Hematopoietic multipotent progenitor cell treated with erythropoietin and hydrocortisone succinate and interleukin-3 and kit ligand, for 17 days (in vitro differentiated cells): ENCODE results near the gene PIK3CB.

Experiments
- DNase-seq: peaks from one replicate; pipeline ENCODE4 v3.0.0-alpha.2; 2015; ENCODE audit warnings: low spot score

The PIK3CB gene

DNA sequence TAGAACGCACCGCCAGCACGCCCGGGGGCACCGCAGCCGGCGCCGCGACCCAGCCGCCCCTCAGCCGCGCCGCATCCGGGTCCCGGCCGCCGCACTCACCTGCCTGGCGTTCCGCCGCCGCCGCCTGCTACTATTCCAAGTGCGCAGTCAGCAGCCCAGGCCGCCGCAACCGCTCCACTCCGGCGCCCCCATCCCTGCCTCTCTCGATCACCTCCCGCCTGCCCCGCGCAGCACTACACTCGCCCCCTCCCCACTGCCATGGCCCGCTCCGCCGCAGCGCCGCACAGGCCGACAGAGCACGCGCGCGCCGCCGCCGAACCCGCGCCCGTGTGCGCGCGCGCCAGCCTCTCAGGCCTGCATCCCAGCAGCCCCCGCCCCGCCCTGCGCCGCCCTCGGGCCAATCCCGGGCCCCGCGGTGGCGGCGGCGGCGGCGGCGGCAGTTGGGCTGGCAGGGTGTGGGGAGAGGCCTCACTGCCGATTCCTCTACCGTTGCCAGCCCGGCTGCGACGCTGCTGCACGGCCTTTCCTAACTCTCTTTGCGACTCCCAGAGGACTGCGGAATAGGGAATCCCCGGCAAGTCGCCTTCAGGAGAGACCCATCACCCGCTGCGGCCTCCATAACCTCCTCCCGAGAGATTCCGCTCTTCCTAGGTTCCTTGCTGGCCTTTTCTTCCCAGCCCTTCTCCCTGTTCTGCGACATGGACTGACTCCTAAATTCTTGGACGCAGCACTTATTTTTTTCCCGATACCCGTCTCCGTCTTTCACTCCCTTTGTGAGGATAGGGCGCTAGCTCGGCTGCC, at the start of gene PIK3CB:
Gene PIK3CB, minus strand, starts transcription at position 333 of the 801 bp plus-strand sequence. CDS start 75,585 bp downstream, outside the sequence.
- DNase-seq = peak; percentile 69

DNA sequence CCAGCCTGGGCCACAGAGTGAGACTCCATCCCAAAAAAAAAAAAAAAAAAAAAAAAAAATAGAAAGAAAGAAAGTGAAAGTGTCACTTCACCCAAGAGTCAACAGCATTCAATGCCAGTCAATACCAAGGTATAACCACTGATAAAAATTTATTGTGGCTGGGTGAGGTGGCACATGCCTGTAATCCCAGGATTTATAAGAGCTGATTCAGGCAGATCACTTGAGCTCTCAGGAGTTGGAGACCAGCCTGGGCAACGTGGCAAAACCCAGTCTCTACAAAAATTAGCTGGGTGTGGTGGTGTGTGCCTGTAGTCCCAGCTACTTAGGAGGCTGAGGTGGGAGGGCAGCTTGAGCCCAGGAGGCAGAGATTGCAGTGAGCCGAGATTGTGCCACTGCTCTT, 46.5 kb upstream of the PIK3CB start:
- no peak for DNase-seq

DNA sequence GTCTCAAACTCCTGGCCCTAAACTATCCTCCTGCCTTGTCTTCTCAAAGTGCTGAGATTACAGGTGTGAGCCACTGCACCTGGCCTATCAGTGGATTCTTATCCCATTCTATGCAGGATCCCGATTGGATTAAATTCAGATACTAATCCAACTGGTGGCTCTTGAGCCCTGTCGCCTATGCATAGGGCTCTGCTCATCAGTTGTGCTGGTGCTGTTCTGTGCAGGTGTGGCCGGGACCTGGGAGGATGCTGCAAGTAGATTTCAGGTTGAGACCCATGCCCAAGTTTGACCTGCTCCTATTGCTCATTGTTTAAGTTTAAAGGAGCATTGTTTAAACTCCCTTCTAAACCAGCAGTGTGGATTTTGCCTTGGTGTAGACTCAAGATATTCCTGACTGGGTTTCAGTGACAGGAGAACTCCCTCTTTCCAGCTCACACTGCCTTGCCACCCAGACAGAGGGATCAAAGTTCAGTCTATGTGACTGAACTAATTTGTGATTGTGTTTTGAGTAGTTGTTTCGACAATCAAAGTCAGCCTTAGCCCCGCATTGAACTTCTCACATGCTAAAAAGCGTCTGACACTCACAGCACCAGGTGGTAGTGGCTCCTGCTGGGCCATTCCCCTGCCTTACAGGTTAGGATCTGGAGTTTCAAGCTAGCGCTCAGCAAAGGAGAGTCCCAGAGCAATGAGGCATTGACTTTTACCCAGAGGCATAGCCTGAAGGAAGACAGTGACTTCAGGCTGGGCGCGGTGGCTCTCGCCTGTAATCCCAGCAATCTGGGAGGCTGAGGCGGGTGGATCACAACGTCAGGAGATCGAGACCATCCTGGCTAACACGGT, 45.0 kb upstream of the PIK3CB start:
- DNase-seq = no peak

DNA sequence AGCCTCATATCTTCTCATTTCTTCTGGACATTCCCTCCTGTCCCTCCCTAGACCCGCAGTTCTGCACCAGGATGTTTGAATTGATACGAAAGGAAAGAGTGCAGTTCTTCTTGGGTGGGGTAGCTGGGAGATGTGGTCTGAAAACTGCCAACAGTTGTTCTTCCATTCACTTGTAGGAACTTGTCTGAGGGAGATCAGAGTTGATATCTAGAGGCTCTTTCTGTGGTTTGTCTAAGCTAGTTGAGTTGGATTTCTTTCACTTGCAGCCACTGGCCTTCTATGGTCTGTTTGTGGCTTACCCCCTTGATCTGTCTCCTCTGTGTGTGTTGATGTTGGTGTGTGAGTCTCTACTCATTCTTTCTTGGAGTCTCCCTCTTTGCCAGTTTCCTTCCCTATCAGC, 42.5 kb upstream of the PIK3CB start:
- no peak for DNase-seq

DNA sequence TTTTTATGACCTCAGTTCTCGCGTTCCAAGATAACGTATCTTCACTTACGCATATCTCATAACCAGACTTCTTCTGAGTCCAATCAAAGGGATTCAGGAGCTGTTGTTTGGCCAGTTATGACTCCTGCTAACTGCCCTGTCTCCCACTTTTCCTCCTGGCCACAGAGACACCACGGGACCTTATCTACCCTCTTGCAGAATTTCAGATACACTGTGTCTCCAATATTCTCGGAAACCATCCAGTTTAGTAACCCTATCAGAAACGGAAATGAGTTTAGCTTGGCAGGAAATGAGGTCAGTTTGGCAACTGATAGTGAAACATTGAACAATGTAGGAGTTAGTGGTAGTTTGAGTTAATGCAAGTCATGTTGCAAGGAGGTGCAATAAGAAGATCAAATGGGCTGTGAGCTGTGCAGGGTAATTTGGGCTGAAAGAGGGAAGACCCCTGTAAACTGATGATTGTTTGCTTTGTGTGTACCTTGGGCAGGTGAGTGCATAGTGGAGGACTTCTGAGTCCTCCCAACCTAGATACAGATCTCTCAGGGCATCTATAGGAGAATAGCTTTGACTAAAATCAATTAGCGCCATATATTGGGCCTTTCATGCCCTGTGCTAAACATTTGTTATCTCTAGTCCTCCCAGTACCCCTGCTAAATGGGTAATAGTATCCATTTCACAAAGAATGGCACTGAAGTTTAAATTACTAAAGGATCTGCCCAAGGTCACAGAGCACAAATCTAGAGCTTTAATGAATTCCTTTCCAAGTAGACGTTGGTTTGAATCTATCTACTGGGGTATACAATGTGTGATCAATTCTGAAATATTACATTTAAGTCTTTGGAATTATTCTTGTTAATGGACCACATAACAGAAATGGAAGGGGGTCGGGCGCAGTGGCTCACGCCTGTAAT, 41.3 kb upstream of the PIK3CB start:
- DNase-seq = no peak

DNA sequence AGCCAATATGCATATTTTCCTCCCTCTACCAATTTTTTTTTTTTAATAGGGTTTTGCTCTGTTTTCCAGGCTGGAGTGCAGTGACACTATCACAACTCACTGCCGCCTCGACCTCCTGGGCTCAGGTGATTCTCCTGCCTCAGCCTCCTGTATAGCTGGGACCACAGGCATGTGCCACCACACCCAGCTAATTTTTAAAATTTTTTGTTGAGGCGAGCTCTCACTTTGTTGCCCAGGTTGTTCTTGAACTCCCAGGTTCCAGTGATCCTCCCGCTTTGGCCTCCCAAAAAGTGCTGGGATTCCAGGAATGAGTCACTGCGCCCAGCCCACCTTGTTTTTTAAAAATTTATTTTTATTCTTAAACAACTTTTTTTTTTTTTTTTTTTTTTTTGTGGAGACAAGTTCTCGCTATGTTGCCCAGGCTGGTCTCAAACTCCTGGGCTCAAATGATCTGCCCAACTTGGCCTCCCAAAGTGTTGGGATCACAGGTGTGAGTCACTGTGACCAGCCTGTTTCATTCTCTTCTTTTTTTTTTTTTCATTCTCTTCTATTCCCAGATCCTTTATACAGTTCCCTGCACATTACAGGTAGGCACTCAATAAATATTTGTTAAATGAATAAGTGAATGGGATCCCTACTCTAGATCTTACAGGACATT, 40.5 kb upstream of the PIK3CB start:
- DNase-seq = no peak

DNA sequence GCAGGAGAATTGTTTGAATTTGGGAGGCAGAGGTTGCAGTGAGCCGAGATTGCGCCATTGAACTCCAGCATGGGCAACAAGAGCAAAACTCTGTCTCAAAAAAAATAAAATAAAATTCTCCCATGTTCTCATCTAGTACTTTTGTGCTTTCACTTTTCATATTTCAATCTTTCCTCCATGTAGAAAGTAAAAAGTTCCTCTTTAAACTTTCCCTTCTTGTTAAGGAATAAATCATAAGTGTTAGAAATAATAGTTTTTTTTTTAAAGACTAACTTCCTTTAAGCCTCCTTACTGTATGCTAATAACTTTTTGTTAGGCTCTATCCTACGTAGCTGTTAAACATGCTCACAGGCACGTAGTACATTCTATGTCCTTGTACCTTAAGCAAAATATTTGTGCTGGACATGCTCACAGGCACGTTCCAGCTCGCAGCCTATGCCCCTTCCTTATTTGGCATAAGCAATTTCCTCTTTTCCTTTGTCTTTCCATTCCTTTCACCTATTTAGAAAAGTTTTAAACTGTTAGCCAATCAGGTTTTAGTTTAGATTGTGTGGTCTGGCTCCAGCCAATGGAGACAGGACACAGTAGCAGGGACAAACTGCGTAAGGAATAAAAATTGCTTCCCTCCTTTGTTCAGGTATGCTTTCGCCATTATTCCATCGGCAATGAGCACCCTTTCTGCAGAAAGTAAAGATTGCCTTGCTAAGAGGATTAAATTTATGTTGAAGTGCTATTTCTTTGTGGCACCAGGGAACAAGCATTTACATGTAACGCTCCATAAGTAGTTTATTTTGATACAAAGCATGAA, 38.9 kb upstream of the PIK3CB start:
- no peak for DNase-seq

DNA sequence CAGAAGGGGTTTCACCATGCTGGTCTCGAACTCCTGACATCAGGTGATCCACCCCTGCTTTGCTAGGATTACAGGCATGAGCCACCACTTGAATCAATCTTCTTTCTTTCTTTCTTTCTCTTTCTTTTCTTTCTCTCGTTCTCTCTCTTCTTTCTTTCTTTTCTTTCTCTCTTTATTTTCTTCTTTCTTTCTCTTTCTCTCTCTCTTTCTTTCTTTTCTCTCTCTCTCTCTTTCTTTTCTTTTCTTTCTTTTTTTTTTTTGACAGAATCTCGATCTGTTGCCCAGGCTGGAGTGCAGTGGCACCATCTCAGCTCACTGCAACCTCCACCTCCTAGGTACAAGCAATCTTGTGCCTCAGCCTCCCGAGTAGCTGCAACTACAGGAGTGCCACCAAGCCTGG, 37.9 kb upstream of the PIK3CB start:
- no peak for DNase-seq

DNA sequence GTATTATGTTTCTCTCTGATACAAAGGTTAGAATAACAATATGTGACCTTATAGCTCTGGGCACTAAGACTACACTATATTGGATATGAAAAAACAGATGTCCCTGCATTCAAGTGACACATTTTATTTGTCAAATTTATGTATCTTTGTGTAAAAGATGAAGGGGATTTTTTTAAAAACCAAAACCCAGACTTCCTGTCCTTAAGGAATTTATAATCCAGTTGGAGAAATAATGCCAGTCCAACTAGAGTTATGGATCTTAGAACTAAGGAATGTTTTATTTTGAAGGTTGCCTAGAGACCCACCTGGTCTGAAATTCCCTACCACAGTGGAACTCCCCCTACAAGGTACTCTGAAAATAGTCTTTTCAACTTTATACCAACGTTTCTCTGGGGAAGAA, 33.3 kb upstream of the PIK3CB start:
- no peak for DNase-seq

DNA sequence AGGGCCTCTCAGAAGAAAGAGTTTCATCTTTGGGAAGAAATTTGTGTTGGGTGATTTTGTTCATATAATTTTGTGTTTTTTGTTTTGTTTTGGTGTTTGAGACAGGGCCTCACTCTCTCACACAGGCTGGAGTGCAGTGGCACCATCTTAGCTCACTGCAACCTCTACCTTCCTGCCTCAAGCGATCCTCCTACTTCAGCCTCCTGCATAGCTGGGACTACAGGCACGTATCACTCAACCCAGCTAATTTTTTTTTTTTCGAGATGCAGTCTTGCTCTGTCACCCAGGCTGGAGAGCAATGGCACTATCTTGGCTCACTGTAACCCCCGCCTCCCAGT, 29.0 kb upstream of the PIK3CB start:
- DNase-seq = no peak

DNA sequence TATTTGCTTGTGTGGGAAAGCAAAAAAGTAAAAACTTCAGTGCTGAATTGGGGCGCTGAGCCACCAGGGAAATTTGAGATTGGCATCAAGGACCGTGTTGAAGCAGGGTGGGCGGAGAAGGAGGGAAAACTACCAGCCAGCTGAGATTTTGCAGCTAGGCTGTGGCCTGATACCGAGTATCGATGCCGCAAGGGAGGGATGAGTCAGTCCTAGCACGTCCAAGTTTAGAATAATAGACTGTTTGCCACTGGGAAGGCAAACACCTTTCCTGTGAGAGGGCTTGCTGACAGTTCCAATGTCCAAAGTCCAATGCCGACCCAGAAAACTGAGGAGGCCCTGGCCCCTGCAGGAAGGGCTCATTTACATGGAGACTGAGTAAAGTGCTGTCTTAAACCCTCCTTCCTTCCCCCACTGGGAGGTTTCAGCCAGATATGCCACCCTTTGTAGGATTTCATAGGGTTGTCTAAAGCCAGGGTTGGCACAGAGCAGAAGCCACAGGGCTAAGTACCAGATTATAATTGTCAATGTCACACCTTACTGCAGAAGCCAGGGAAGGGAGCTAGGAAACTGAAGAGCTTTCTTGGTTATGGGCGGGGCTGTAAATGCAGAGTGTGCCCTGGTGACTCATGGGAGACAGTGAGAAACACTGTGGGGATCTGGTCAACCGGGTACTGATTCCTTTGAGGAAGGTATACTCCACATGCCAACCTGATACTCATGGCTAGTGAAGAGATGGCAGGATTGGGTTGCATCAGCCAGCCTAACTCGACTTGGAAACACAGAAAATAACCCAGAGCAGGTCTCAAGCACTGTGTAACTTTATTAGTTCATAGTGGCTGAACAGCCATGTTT, 28.4 kb upstream of the PIK3CB start:
- no peak for DNase-seq

DNA sequence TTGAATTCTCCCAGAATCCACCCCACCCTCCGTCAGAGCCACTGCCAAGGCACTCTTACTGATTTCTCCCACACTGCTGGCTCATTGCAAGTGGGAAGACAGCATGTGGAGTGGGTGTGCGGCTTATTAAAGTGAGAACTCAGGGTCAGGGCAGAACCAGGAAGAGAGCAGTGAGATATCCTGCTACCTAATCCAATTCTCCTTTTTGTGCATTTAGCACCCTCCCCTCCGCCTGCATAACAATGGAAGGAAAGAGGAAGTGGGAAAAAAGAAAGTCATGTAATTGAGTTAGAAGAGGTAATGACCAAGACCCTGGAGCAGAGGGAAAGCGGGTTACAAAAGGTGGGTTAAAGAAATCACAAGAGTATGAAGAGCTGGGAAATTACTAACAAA, 27.8 kb upstream of the PIK3CB start:
- no peak for DNase-seq

DNA sequence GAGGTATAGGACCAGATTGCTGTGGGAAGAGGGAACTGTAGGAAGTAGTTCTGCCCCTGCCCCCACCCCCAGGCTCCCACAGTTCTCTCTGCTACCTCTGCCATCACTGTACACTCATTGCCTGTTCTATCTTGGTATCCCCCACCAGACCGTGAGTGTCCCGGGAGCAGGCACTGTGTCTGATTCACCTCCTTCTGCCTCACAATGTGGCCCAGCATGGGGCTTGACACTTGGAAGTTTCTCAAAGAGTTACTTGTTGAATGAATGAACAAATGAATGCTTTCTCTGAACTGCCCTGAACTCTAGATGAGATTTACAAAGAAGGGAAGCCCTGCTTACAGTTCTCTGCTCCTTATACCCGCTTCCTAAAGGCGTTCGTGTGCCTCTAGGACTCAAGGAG, 27.1 kb upstream of the PIK3CB start:
- no peak for DNase-seq

DNA sequence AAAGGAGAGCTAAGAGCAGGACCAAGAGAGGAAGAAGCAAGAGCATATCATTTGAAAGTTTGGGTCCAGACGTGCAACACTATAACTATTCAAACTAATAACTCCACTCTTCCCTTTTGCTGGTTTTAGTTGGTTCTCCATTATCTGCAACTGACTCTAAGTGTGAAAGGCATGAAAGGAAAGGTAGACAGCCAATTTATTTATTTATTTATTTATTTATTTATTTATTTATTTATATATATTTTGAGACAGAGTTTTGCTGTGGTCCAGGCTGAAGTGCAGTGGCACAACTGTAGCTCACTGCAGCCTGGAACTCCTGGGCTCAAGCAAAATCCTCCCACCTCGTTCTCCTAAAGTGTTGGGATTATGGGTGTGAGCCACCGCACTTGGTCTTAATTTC, 22.1 kb upstream of the PIK3CB start:
- no peak for DNase-seq

DNA sequence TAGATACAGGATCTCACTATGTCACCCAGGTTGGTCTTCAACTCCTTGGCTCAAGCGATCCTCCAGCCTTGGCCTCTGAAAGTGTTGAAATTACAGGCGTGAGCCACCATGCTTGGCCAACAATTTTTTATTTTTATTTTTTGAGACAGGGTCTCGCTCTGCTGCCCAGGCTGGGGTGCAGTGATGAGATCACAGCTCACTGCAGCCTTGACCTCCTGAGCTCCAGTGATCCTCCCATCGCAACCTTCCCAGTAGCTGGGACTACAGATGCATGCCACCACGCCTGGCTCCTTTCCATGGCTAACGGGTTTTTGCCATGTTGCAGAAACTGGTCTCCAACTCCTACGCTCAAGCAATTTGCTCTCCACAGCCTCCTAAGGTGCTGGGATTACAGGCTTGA, 20.2 kb upstream of the PIK3CB start:
- no peak for DNase-seq

DNA sequence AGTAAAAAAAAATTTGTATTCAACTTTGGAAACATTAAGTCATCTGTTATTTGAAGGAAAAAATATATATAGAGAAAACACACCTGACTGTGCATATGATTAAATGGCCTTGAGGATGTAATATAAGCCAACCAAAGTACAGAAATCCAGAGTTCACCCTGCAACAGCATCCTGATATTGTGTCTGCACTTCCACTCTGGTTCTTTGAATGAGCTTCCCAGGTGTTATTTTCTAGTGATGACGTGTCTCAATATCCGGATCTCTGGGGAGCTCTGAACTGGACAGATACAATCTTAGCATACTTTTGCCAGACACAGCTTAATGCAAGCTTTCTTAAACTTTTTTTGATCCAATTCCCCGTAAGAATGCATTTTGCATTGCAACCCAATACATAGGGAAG, 19.5 kb upstream of the PIK3CB start:
- DNase-seq = no peak

DNA sequence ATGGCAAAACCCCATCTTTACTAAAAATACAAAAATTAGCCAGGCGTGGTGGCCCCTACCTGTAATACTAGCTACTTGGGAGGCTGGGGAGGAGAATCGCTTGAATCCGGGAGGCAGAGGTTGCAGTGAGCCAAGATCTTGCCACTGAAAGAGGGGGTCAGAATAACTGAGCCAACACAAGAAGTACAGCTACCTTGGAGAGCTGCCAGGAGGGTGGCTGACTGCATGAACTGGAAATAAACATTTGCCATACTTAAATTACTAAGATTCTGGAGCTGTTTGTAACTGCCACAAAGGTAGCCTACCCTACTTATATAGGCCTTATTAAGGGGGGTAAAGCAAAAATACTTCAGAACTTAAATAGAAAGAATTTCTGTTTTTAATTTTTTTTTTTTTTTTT, 15.4 kb upstream of the PIK3CB start:
- no peak for DNase-seq

DNA sequence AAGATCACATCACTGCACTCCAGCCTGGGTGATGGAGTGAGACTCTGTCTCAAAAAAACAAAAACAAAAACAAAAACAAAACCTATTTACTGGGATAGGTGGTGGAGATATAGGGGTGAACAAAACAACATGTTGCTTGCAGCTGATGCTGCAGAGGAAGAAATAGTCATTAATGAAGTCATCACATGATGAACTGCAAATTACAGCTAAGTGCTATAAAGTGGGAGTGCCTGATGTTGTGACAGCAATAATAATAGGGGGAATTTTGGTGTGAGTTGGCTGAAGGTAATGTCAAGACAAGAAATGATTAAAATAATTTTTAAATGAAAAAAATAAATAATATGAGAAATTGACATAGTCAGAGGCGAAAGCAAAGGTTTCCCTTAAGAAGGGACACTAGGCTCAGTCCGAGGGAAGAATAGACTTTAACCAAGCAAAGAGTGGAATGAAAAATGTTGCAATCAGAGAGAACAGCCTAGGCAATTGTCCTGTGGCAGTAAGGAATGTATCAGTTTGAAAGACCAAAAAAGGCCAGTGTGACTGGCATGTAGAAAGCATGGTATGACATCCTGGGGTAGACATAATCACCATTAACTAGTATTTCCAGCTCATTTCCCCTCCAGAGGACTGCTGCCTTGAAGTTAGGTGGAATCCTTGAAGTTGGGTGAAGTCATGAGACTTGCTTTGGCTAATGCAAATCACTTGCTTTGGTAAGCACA, 14.7 kb upstream of the PIK3CB start:
- DNase-seq = no peak

DNA sequence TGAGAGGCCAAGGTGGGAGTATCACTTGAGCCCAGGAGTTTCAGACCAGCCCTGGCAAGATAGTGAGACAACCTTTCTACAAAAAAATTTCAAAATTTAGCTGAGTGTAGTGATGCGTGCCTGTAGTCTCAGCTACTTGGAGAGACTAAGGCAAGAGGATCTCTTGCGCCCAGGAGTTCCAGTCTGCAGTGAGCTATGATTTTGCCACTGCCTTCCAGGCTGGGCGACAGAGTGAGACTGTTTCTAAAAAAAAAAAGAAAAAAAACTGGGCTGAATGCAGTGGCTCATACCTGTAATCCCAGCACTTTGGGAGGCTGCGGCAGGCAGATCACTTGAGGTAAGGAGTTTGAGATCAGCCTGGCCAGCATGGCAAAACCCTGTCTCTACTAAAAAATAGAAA, 14.0 kb upstream of the PIK3CB start:
- DNase-seq = no peak
